HUES48 (cell line): ENCODE measurements around the gene SAMD11.
"Not testable (repeated sequence)": the region's sequence is repeated elsewhere in the genome, so short reads cannot be mapped to it uniquely, and the experiment has no call there.

Experiments
- H3K27ac ChIP-seq: one replicate; pipeline ENCODE4 v1.7.0; 2013; ENCODE audit warnings: low read depth, low read length, inconsistent platforms
- H3K27me3 ChIP-seq: 2 replicates; pipeline ENCODE4 v1.6.1; 2013; ENCODE audit warnings: mild to moderate bottlenecking, low read length; ENCODE audit not compliant: control insufficient read depth, insufficient read depth
- H3K36me3 ChIP-seq: 2 replicates; pipeline ENCODE4 v1.6.1; 2013; ENCODE audit warnings: low read length; ENCODE audit not compliant: control insufficient read depth, insufficient read depth
- H3K4me1 ChIP-seq: 2 replicates; pipeline ENCODE4 v1.6.1; 2013; ENCODE audit warnings: mild to moderate bottlenecking, low read length; ENCODE audit not compliant: control insufficient read depth, insufficient read depth
- H3K4me3 ChIP-seq: 2 replicates; pipeline ENCODE4 v1.5.1; 2013; ENCODE audit warnings: mild to moderate bottlenecking, low read depth, low read length
- H3K9ac ChIP-seq: 2 replicates; pipeline ENCODE4 v1.6.1; 2013; ENCODE audit warnings: mild to moderate bottlenecking, low read depth, low read length, moderate library complexity
- H3K9me3 ChIP-seq: 2 replicates; pipeline ENCODE4 v1.6.1; 2013; ENCODE audit warnings: low read length; ENCODE audit not compliant: control insufficient read depth, insufficient read depth

SAMD11 gene

DNA sequence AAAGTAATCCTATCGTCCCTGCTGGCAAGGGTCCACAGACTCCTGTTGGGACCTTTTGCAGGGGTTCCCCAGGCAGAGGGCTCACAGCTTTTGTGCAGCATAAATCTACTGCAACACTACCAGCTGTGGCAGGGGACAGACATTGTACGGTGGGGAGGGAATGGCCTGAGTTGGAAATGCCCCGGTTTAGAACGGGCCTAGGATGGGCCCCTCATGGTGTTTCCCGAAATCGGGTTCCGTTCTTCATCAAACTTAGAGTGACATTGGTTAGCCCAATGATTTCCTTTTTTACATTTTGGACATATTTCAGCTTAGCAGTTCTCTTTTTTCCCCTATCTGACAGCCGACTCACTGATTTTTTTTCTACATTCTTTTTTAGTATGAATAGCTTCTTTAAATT, 26.5 kb upstream of the SAMD11 start:
- H3K27me3 ChIP-seq, result peaks cover 19% of the 10 kb centered on the region

DNA sequence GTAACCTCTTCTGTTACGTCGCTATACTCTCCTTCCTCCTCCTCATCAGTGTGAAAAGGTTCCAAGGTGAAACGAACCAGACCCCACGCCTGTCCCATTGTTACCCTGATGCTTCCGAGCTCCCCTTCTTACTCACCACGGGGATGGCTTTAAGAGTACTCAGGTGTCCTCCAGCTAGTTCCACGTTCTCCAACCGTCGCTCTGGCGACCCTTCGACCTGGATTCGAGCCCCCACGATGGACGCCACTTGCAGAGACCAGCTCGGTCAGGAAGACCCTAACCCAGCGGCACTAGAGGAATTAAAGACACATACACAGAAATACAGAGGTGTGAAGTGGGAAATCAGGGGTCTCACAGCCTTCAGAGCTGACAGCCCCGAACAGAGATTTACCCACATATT, 25.8 kb upstream of the SAMD11 start:
- not testable (repeated sequence) for H3K27ac ChIP-seq, H3K36me3 ChIP-seq, H3K4me1 ChIP-seq, H3K9ac ChIP-seq, H3K9me3 ChIP-seq, H3K4me3 ChIP-seq
- peaks cover 21% of the 10 kb centered on the region for H3K27me3 ChIP-seq

More for the DNA sequence above, 26.5 kb upstream of the SAMD11 start:
- Histone ChIP-seq H3K4me1 (no peaks in the 10 kb centered on the region), H3K9me3 (no peaks in the 10 kb centered on the region), H3K27ac (no peak overlapping the region), H3K4me3 (no peak overlapping the region), H3K9ac (no peak overlapping the region), H3K36me3 (no peaks in the 10 kb centered on the region)

- Histone ChIP-seq H3K4me3 (no peak overlapping the region), H3K27ac (no peak overlapping the region), H3K9me3 (no peaks in the 10 kb centered on the region), H3K27me3 (peaks cover 32% of the 10 kb centered on the region), H3K36me3 (no peaks in the 10 kb centered on the region), H3K9ac (no peak overlapping the region), H3K4me1 (no peaks in the 10 kb centered on the region)
Measured at GRCh38 chr1:899636-900317, 23.9 kb upstream of the SAMD11 start.

- H3K9me3 ChIP-seq, result no peaks in the 10 kb centered on the region
- no peak overlapping the region for H3K9ac ChIP-seq
- 0 out of 2 replicates have a peak, but pooled peaks cover 2% of the 10 kb centered on the region for H3K4me1 ChIP-seq
- peaks cover 46% of the 10 kb centered on the region for H3K27me3 ChIP-seq
- no peak overlapping the region for H3K27ac ChIP-seq
- no peak overlapping the region for H3K4me3 ChIP-seq
- no peaks in the 10 kb centered on the region for H3K36me3 ChIP-seq
Measured at GRCh38 chr1:901108-901859, 22.4 kb upstream of the SAMD11 start.

GRCh38 chr1:902802-903201, 20.9 kb upstream of the SAMD11 start:
- no peaks in the 10 kb centered on the region for H3K36me3 ChIP-seq
- H3K9ac ChIP-seq, result no peak overlapping the region
- no peak overlapping the region for H3K4me3 ChIP-seq
- 0 out of 2 replicates have a peak, but pooled peaks cover 2% of the 10 kb centered on the region for H3K4me1 ChIP-seq
- no peak overlapping the region for H3K27ac ChIP-seq
- H3K27me3 ChIP-seq, result peaks cover 61% of the 10 kb centered on the region
- H3K9me3 ChIP-seq, result no peaks in the 10 kb centered on the region

- H3K9me3 ChIP-seq, result no peaks in the 10 kb centered on the region
- no peak overlapping the region for H3K9ac ChIP-seq
- H3K27ac ChIP-seq, result no peak overlapping the region
- H3K4me3 ChIP-seq, result no peak overlapping the region
- no peaks in the 10 kb centered on the region for H3K36me3 ChIP-seq
- peaks cover 66% of the 10 kb centered on the region for H3K27me3 ChIP-seq
- H3K4me1 ChIP-seq, result 0 out of 2 replicates have a peak, but pooled peaks cover 2% of the 10 kb centered on the region
Measured at GRCh38 chr1:903305-903704, 20.4 kb upstream of the SAMD11 start.

DNA sequence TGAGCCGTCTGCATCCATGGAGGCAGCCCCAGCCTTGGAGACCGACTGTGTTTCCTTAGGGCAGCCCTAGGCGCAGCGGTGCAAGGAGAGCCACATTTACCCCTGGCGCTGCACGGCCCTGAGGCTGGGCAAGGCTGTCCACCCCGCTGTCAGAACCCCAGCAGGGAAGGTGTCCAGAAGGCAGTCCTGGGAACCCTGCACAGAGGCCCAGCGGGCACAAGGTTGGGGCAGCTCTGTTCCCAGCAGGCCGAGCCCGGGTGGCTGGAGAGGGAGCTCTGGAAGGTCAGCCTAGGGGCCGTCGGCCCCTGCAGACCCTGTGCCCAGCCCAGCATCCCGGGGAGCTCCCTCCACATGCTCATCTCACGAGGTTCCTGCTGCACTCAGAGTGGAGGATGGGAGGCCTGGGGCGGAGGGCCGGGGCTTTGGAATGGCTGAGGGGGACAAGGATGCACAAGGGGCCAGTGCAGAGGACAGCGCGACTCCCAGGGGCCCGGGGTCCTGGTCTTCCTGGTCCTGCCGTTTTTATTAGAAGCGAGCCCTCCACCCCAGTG, 19.9 kb upstream of the SAMD11 start:
- Histone ChIP-seq H3K36me3 (no peaks in the 10 kb centered on the region), H3K9ac (no peak overlapping the region), H3K27ac (no peak overlapping the region), H3K4me1 (0 out of 2 replicates have a peak, but pooled peaks cover 2% of the 10 kb centered on the region), H3K4me3 (no peak overlapping the region), H3K9me3 (no peaks in the 10 kb centered on the region), H3K27me3 (peaks cover 66% of the 10 kb centered on the region)

- no peaks in the 10 kb centered on the region for H3K36me3 ChIP-seq
- H3K27ac ChIP-seq, result no peak overlapping the region
- H3K4me3 ChIP-seq, result peak overlapping the region; percentile 26; the same call in 1 of the 2 replicates
- H3K4me1 ChIP-seq, result 0 out of 2 replicates have a peak, but pooled peaks cover 2% of the 10 kb centered on the region
- peaks cover 66% of the 10 kb centered on the region for H3K27me3 ChIP-seq
- H3K9ac ChIP-seq, result no peak overlapping the region
- no peaks in the 10 kb centered on the region for H3K9me3 ChIP-seq
Measured at GRCh38 chr1:904310-904950, 19.3 kb upstream of the SAMD11 start.

DNA sequence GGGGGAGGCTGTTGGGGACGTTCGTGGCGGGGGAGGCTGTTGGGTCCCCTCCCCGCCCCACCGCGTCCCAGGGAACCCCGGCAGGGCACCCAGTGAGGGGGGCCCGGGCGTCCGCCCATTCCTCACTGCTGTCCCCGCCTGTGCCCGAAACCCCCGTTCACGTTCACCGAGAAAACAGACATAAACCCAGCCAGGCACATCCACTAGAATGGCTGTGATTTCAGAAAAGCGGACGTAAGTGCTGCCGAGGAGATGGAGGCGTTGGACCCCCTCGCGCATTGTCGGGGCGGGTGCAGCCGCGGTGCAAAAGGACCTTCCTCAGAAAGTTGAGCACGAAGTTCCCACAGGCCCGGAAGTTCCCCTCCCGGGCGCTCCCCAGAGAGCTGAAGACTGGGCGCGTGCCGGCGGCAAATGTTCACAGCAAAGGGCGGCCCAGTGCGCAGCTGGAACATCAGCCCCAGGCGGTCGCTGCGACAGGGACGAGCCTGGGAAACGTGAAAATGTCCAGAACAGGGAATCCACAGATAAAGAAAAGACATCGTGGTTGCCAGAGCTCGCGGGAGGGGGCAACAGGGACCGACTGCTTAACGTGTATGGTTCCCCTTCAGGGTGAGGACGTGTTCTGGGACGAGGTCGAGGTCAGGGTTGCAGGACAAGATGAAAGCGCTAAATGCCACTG, 18.5 kb upstream of the SAMD11 start:
- Histone ChIP-seq H3K27me3 (peaks cover 65% of the 10 kb centered on the region), H3K9me3 (no peaks in the 10 kb centered on the region), H3K4me3 (peak overlapping the region; percentile 60), H3K4me1 (0 out of 2 replicates have a peak, but pooled peaks cover 2% of the 10 kb centered on the region), H3K36me3 (no peaks in the 10 kb centered on the region), H3K27ac (no peak overlapping the region), H3K9ac (0 out of 2 replicates have a peak overlapping the region, but pooled peaks have one; percentile 11)

DNA sequence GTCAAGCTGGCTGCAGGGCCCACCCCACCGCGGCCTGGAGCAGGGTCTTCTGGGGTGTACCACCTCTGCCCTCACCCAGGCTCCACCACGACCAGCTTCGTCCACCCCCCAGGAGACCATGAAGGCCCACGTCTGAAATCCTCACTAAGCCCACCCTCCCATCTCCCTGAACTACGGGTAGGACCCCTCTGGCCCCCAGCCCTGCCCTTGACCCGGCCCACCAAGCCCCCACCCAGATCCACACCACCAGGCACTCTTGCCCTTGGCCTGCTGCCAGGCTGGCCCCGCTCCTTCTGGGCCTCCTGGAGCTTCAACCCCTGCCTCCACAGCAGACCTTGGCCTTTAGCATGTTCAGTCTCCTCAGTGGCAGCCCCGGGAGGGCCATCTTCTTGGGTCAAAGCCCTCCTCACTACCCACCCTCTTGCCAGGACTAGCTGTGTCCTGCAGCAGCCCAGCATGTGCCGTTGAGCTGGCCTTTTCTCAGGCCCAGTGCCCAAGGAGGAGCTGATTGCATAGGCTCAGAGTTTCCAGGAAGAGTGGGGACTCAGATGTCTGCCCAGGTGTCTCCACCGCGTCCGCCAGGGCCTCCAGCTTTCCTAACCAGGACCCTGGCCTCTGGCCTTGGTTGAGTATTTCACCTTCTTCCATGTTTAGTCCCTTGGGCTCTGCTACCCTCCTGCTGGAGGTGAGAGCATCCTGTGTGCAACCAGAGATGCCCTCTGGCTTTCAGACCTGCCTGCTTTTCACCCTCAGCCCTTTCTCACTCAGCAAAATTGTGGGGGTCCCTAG, 17.7 kb upstream of the SAMD11 start:
- Histone ChIP-seq H3K27me3 (peaks cover 66% of the 10 kb centered on the region), H3K9me3 (no peaks in the 10 kb centered on the region), H3K36me3 (no peaks in the 10 kb centered on the region), H3K27ac (no peak overlapping the region), H3K4me1 (0 out of 2 replicates have a peak, but pooled peaks cover 2% of the 10 kb centered on the region), H3K9ac (no peak overlapping the region), H3K4me3 (no peak overlapping the region)
